Measurements from ENCODE around the gene GTF2F2.
"Not testable (repeated sequence)": the region's sequence is repeated elsewhere in the genome, so short reads cannot be mapped to it uniquely, and the experiment has no call there.

The GTF2F2 gene

DNA sequence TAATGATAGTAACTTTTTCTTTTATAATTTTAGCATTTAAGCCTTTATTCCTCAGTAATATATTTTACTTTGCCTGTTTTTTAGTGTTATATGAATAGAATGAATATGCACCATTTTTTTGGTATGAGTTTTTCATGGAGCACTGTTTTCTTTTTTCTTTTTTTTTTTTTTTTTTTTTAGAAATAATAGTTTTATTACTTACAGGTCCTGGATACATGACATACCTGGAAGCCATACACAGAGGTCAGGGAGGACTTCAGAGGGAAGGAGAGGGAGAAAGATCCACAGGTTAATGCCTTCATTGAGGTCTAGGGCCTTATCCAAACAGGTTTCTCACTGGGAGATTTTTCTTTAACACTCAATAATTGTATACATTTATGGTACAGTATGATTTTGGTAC is 54.2 kb downstream of the GTF2F2 start:
- DNase-seq (ENCODE audit: low read depth in 1 of 2, low spot score in 1 of 2), result no peak
- in situ Hi-C loops (cut with HindIII; ENCODE audit: low pct_unique_long_range_greater_than_20kb, low sequenced_read_pairs), result no loop called here
- TF ChIP-seq JUND (IDR thresholded peaks at IDR 0.05; ENCODE audit: low read depth), result no peak

GRCh38 chr13:45178349-45179162 is 58.2 kb downstream of the GTF2F2 start:
- no peak for DNase-seq (ENCODE audit: low read depth in 1 of 2, low spot score in 1 of 2)
- in situ Hi-C loops (cut with HindIII; ENCODE audit: low pct_unique_long_range_greater_than_20kb, low sequenced_read_pairs), result no loop called here
- no peak for TF ChIP-seq JUND (IDR thresholded peaks at IDR 0.05; ENCODE audit: low read depth)

DNA sequence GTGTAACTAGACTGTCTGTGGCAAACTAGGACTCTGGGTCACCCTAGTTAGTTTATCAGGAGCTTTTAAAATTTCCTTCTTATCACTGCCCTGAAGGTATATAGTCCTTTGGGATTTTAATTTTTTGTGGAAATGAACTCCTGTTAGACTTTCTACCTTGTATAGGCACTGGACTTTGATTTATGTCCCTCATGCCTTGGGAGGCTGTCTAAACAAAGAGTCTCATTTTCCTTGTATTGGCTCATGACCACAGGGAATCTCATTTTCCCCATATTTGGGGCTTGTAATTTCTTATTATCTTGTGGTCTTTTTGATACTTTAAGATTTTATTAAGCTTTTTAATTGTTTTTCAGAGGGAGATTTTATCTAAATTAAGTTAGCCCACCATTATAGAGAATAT is 59.1 kb downstream of the GTF2F2 start:
- in situ Hi-C loops (cut with HindIII; ENCODE audit: low pct_unique_long_range_greater_than_20kb, low sequenced_read_pairs), result no loop called here
- no peak for DNase-seq (ENCODE audit: low read depth in 1 of 2, low spot score in 1 of 2)
- no peak for TF ChIP-seq JUND (IDR thresholded peaks at IDR 0.05; ENCODE audit: low read depth)

- no peak for DNase-seq (ENCODE audit: low read depth in 1 of 2, low spot score in 1 of 2)
- no peak for TF ChIP-seq JUND (IDR thresholded peaks at IDR 0.05; ENCODE audit: low read depth)
- in situ Hi-C loops (cut with HindIII; ENCODE audit: low pct_unique_long_range_greater_than_20kb, low sequenced_read_pairs), result no loop called here
Observed at GRCh38 chr13:45180303-45180702, 60.0 kb downstream of the GTF2F2 start.

- no peak for TF ChIP-seq JUND (IDR thresholded peaks at IDR 0.05; ENCODE audit: low read depth)
- DNase-seq (ENCODE audit: low read depth in 1 of 2, low spot score in 1 of 2), result no peak
- in situ Hi-C loops (cut with HindIII; ENCODE audit: low pct_unique_long_range_greater_than_20kb, low sequenced_read_pairs), result no loop called here
Observed at GRCh38 chr13:45180713-45181601, 60.6 kb downstream of the GTF2F2 start.

- in situ Hi-C loops (cut with HindIII; ENCODE audit: low pct_unique_long_range_greater_than_20kb, low sequenced_read_pairs), result no loop called here
- DNase-seq (ENCODE audit: low read depth in 1 of 2, low spot score in 1 of 2), result no peak
- no peak for TF ChIP-seq JUND (IDR thresholded peaks at IDR 0.05; ENCODE audit: low read depth)
Observed at GRCh38 chr13:45184693-45185092, 64.4 kb downstream of the GTF2F2 start.

DNA sequence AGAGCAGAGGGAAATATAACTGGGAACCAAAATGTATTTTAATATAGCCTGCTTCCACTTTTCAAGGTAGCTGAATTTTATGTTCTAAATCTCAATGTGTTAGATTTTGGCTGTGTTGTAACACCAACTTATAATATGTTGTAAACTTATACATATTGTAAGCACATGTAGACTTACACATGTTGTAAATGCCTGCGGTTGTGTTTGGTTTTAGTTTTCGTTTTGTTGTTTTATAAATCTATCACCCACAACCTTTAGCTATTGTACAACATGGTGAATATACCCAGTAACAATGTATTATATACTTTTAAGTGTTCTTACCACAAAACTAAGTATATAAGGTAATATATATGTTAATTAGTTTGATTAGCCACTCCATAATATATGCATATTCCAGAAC is 65.0 kb downstream of the GTF2F2 start:
- DNase-seq (ENCODE audit: low read depth in 1 of 2, low spot score in 1 of 2), result no peak
- in situ Hi-C loops (cut with HindIII; ENCODE audit: low pct_unique_long_range_greater_than_20kb, low sequenced_read_pairs), result no loop called here
- TF ChIP-seq JUND (IDR thresholded peaks at IDR 0.05; ENCODE audit: low read depth), result no peak

- DNase-seq (ENCODE audit: low read depth in 1 of 2, low spot score in 1 of 2); in situ Hi-C loops (cut with HindIII; ENCODE audit: low pct_unique_long_range_greater_than_20kb, low sequenced_read_pairs): not testable (repeated sequence)
Observed at GRCh38 chr13:45189077-45189476, 68.8 kb downstream of the GTF2F2 start.

- not testable (repeated sequence) for DNase-seq (ENCODE audit: low read depth in 1 of 2, low spot score in 1 of 2)
Observed at GRCh38 chr13:45189511-45189910, 69.2 kb downstream of the GTF2F2 start.

DNA sequence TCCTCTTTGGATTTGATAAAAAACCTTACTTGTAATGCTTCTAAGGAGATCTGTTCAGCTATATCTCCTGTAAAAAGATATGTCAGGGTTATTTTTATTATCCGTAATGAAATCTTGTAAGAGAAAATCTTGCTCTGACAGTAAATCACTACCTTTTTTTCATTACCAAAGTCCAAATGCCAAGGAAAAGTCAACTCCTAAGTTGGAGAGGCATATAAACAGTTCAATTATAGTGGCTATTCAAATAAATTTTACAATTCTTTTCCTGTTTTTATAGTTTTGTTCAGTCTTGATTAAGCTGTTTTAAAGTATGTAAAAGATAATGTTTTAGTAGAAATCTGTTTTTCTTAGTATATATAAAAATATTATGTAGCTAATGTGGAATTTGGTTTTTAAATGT is 71.6 kb downstream of the GTF2F2 start:
- no peak for DNase-seq (ENCODE audit: low read depth in 1 of 2, low spot score in 1 of 2)
- in situ Hi-C loops (cut with HindIII; ENCODE audit: low pct_unique_long_range_greater_than_20kb, low sequenced_read_pairs), result no loop called here
- TF ChIP-seq JUND (IDR thresholded peaks at IDR 0.05; ENCODE audit: low read depth), result no peak

More at GRCh38 chr13:45189511-45189910, 69.2 kb downstream of the GTF2F2 start:
- in situ Hi-C loops (cut with HindIII; ENCODE audit: low pct_unique_long_range_greater_than_20kb, low sequenced_read_pairs), result not testable (repeated sequence)

GRCh38 chr13:45194081-45194939 is 74.0 kb downstream of the GTF2F2 start:
- TF ChIP-seq JUND (IDR thresholded peaks at IDR 0.05; ENCODE audit: low read depth), result no peak
- in situ Hi-C loops (cut with HindIII; ENCODE audit: low pct_unique_long_range_greater_than_20kb, low sequenced_read_pairs), result no loop called here
- DNase-seq (ENCODE audit: low read depth in 1 of 2, low spot score in 1 of 2), result no peak

- TF ChIP-seq JUND (IDR thresholded peaks at IDR 0.05; ENCODE audit: low read depth), result no peak
- no peak for DNase-seq (ENCODE audit: low read depth in 1 of 2, low spot score in 1 of 2)
- in situ Hi-C loops (cut with HindIII; ENCODE audit: low pct_unique_long_range_greater_than_20kb, low sequenced_read_pairs), result no loop called here
Observed at GRCh38 chr13:45195421-45195820, 75.1 kb downstream of the GTF2F2 start.
